Activated CD4-positive, alpha-beta memory T cell treated with anti-CD3 and anti-CD28 coated beads, Interleukin-2, amount 10 ng/mL, durations not matched to agents 7 days and 5 days (primary cell): ENCODE data around the gene AATK. TPM values are rescaled to one million over a fixed set of nuclear protein-coding genes. Genes with fewer than 3 reads are reported as not detected.

ENCODE experiments used
- CTCF ChIA-PET: fragments of 350-600 bp; sonication (Branson Sonifier 250); formaldehyde crosslinking; loops from one replicate; lab custom pipeline; 2021; ENCODE audit warnings: antibody characterized with exemption, inconsistent platforms; lab: Charles Lee
- POLR2A ChIA-PET: fragments of 350-600 bp; sonication (Branson Sonifier 250); formaldehyde crosslinking; loops from one replicate; lab custom pipeline; 2021; ENCODE audit warnings: antibody characterized with exemption; lab: Charles Lee
- DNase-seq: peaks from one replicate; pipeline ENCODE4 v3.0.0-alpha.2; 2020
- H3K27ac Mint-ChIP-seq: one replicate; pipeline ENCODE4 v1.8.0; 2021; ENCODE audit warnings: mild to moderate bottlenecking, mixed read lengths
- H3K27me3 Mint-ChIP-seq: one replicate; pipeline ENCODE4 v1.8.0; 2021; ENCODE audit warnings: mixed read lengths
- H3K36me3 Mint-ChIP-seq: one replicate; pipeline ENCODE4 v1.8.0; 2021; ENCODE audit warnings: low read depth, mixed read lengths
- H3K4me1 Mint-ChIP-seq: one replicate; pipeline ENCODE4 v1.8.0; 2021; ENCODE audit warnings: mixed read lengths
- H3K4me3 Mint-ChIP-seq: one replicate; pipeline ENCODE4 v1.8.0; 2021; ENCODE audit warnings: mild to moderate bottlenecking, mixed read lengths
- H3K9me3 Mint-ChIP-seq: one replicate; pipeline ENCODE4 v1.8.0; 2021; ENCODE audit warnings: mixed read lengths
- total RNA-seq, 2 experiments: library from RNA; stranded (reverse); gene quantifications; one replicate each; pipeline ENCODE4 v1.2.3, GENCODE V29; 2021

The AATK gene
- total RNA-seq, 2 experiments from 2014 or later: 1.1 to 1.8 TPM

DNA sequence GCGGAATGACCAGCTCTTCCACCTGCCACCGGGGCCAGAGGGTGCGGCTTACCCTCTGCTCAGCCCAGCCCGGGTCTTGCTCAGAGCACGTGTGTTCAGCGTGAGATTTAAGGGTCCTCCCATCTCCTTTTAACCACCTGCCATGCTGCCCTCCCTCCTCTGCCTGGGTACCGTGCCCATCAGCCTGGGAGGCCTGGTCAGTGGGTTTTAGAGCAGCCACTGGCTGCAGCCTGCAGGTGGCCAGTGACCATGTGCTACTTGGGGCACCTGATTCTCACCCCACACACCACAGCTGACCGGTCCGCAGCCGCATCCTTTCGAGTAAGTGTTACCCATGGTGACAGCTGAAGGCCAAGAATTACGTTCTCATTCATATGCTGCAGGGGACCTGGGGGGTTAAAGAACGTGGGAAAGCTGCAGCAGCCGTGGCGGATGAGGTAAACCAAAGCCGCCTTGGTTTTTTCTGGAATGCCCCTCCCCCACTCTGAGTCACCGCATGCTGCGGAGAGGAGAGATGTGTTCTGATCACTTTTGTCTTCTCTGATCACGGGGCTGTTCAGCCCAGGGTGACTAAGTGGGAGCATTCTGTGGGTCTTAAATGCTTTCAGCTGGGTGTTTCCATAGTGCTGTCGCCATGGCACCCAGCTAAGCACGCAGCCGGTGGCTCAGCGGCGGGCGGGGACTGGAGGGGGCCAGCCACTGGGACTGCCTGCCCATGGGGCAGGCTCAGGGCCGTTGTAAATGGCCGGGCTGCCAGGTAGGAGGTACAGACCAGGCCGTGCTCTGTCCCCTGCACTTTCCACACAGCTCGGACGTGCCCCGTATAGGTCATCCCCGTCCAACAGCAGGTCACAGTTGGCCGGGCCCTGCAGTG is 71.3 kb downstream of the AATK start:
- no peaks in the 10 kb centered on the region for H3K36me3 Mint-ChIP-seq

DNA sequence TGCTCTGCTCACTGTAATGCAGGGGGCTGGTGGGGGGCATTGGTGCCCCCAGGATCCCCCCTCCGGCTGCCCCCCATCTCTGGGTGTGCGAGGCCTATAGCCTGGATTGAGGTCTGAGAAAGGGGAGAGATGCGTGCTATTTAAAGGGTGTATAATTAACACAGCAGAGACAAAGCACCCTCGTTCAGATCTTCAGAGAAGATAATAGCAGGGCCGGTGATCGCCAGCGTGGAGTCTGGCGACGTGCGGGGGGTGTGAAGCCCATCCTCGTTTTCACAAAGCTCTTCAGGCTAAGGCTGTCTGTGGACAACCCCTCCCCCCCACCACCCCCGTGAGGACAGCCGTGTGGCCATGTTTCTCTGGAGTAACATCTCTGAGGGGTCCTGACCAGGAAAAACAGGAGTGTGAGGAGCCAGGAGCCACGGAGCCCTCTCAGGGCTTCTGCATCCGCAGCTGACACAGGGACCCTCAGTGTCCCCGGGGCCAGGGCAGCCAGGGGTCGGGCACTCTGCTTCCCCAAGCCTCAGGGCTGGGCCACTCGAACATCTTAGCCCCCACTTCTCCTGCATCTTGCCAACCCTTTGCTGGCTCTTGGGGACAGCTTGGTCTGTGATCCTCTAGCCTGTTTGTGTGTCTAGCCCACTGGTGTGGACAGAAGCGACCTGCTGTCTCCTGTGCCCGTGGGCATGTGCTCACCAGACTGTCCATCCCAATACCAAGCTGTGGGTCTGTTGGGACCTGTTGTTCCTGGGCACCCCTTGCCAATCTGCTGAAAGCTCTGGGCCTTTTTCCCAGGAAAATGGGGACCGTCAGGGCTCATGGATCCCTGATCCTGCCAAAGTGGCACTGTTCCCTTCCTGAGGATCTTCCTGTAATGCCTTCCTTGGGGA is 72.2 kb downstream of the AATK start:
- no peak for DNase-seq
- Mint-ChIP-seq H3K27me3 (peaks cover 17% of the 10 kb centered on the region), H3K4me3 (no peak overlapping the region), H3K27ac (peak overlapping the region; percentile 69), H3K4me1 (peaks cover 38% of the 10 kb centered on the region), H3K9me3 (no peaks in the 10 kb centered on the region), H3K36me3 (no peaks in the 10 kb centered on the region)
- CTCF ChIA-PET: interaction anchor here (1.2 to 1.5 kb wide), 2 partner anchors 105 to 667 kb away, joined by 6 read pairs; no protein-coding TSS in a partner anchor
- POLR2A ChIA-PET: interaction anchor here (0.6 to 1.6 kb wide), 7 partner anchors 8 to 776 kb away, joined by 3 to 7 read pairs (median 3); partner anchors contain the start of genes NDUFAF8 and TEPSIN

More for the DNA sequence above, 71.3 kb downstream of the AATK start:
- peak; percentile 95 for DNase-seq
- peaks cover 38% of the 10 kb centered on the region for H3K4me1 Mint-ChIP-seq
- peak overlapping the region; percentile 69 for H3K27ac Mint-ChIP-seq
- H3K27me3 Mint-ChIP-seq: peaks cover 18% of the 10 kb centered on the region
- peak overlapping the region; percentile 47 for H3K4me3 Mint-ChIP-seq
- no peaks in the 10 kb centered on the region for H3K9me3 Mint-ChIP-seq
- POLR2A ChIA-PET: interaction anchor here (0.5 to 1.7 kb wide), 13 partner anchors 9 to 833 kb away, joined by 3 to 7 read pairs (median 3); partner anchors contain the start of genes NDUFAF8 and TEPSIN
- CTCF ChIA-PET: interaction anchor here (1.2 to 1.8 kb wide), 3 partner anchors 71 to 668 kb away, joined by 6 to 8 read pairs (median 6); no protein-coding TSS in a partner anchor

DNA sequence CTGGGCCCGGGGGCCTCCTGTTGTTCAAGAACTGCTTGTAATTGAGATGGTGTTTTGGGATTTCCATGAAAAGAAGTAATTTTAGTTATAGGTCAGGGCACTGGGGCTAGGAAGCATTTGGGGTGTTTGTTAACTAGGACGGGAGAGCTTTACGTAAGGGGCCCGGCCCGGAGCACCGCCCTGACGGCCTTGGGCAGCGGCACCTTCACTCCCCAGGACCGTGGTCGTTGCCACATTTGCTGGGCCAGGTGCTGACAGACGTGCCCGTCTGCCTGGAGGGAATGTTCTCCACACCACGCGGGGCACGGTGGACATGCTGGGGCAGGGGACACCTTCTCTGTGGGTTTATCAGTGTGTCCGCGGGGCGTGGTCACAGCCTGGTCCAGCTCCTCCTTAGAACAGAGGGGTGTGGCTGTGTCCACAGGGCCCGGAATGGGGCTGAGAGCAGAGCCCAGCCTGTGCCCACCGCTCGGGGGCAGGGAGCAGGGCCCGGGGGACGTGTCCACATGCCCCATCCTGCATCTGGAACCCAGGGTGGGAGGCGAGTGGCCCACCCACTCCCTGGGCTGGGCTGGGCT is 73.4 kb downstream of the AATK start:
- ChIA-PET POLR2A (no interaction called here), CTCF (no interaction called here)
- Mint-ChIP-seq H3K27ac (no peak overlapping the region), H3K4me3 (no peak overlapping the region), H3K36me3 (no peaks in the 10 kb centered on the region), H3K4me1 (peaks cover 38% of the 10 kb centered on the region), H3K27me3 (peaks cover 17% of the 10 kb centered on the region), H3K9me3 (no peaks in the 10 kb centered on the region)
- no peak for DNase-seq

DNA sequence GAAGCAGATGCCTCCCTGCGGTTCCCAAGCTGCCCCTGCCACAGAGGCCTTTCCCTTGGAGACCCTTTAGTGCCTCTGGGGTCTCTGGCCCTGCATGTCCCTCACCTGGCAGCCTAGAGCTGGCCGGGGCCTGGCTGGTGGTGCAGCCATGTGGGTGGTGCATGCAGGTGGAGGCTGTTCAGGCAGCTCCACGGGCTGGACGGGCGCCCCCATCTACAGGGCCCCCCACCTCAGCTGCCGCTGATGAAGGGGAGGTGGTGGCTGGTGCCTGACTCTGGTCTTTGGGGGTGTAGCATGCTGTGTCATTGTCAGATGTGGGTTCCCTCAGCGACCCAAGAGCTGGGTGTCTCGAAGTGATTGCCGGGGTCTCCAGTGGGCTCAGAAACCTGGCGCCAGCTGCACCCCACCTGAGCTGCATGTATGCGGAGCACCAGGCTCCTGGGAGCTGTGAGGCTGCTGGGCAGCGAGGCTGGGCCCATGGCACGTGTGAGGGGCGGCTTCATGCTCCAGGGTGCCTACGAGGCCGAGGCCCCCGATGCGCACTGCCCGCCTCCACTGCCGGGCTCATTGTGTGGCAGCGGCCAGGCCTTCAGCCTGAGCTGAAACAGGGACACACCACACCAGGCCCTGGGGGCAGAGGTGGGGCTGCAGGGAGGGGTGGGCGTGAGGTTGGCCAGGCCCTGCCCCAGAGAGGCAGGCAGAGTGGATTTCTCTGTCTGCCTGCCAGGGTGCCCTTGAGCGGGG is 74.1 kb downstream of the AATK start:
- POLR2A ChIA-PET: interaction anchor here (0.9 kb wide), 1 partner anchor 13 kb away, joined by 3 read pairs; no protein-coding TSS in a partner anchor
- H3K9me3 Mint-ChIP-seq: no peaks in the 10 kb centered on the region
- no peaks in the 10 kb centered on the region for H3K36me3 Mint-ChIP-seq
- peaks cover 16% of the 10 kb centered on the region for H3K27me3 Mint-ChIP-seq
- CTCF ChIA-PET: interaction anchor here (1.0 kb wide), 1 partner anchor 10 kb away, joined by 3 read pairs; no protein-coding TSS in a partner anchor
- no peak overlapping the region for H3K27ac Mint-ChIP-seq
- no peak overlapping the region for H3K4me3 Mint-ChIP-seq
- no peak for DNase-seq
- peaks cover 40% of the 10 kb centered on the region for H3K4me1 Mint-ChIP-seq

DNA sequence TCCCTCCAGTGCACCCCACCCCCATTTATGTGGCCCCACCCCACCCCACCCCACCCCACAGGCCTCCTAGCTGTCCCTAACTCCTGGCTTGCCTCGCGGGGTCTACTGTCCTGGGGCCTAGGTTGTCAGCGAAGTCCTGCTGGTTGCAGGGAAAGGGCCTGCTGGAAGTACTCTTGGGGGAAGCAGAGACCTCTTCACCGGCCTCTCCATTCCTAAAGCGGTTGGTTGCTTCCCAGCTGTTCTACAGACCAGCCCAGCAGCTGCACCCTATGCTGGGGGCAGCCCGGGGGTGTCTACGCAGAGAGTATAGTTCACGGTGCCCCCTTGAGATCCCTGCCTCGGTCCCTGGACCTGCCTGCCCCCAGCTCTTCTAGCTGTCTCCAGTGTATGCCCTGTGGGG is 74.9 kb downstream of the AATK start:
- CTCF ChIA-PET: interaction anchor here (1.0 kb wide), 1 partner anchor 11 kb away, joined by 3 read pairs; no protein-coding TSS in a partner anchor
- H3K27me3 Mint-ChIP-seq: peaks cover 12% of the 10 kb centered on the region
- H3K4me1 Mint-ChIP-seq: peaks cover 35% of the 10 kb centered on the region
- DNase-seq: no peak
- H3K4me3 Mint-ChIP-seq: no peak overlapping the region
- H3K27ac Mint-ChIP-seq: no peak overlapping the region
- H3K36me3 Mint-ChIP-seq: no peaks in the 10 kb centered on the region
- POLR2A ChIA-PET: interaction anchor here (0.9 kb wide), 1 partner anchor 12 kb away, joined by 3 read pairs; no protein-coding TSS in a partner anchor
- no peaks in the 10 kb centered on the region for H3K9me3 Mint-ChIP-seq

DNA sequence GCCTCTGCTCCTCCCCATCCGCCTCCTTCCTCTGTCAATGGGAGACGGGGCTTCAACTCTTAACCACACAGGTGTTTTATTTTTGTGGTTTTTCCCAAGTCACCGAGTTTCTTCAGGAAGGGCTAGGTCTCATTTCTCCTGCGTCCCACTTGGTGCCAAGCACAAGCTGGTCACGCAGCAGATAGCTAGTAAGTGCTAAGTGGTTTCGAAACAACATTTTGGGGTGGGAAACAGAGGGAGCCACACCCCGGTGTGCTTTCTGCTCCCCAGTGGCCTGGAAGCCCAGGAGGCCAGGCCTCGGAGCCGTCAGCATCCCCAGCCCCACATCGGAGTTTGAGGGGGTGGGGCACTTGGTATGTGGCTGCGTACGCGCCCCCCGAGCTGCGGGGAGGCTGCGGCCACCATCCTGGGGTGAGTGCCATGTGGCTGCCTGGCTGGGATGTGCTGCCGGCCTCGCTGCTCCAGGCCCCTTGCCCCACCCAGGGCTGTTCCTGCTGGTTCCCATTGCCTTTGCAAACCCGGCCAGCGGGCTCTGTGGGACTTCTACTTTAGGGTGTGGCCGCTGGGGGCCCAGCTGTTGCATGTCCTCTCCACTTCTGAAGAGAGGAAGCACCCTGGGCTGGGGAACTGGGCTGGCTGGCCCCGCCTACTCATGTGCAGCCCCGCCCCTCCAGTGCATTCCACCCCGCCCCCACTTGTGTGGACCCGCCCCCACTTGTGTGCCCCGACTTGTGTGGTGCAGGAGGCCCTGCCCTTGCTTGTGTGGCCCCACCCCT is 75.5 kb downstream of the AATK start:
- Mint-ChIP-seq H3K9me3 (no peaks in the 10 kb centered on the region), H3K27me3 (peaks cover 12% of the 10 kb centered on the region), H3K36me3 (no peaks in the 10 kb centered on the region), H3K4me1 (peaks cover 29% of the 10 kb centered on the region), H3K27ac (no peak overlapping the region), H3K4me3 (no peak overlapping the region)
- CTCF ChIA-PET: no interaction called here
- POLR2A ChIA-PET: no interaction called here
- peak; percentile 56 for DNase-seq

DNA sequence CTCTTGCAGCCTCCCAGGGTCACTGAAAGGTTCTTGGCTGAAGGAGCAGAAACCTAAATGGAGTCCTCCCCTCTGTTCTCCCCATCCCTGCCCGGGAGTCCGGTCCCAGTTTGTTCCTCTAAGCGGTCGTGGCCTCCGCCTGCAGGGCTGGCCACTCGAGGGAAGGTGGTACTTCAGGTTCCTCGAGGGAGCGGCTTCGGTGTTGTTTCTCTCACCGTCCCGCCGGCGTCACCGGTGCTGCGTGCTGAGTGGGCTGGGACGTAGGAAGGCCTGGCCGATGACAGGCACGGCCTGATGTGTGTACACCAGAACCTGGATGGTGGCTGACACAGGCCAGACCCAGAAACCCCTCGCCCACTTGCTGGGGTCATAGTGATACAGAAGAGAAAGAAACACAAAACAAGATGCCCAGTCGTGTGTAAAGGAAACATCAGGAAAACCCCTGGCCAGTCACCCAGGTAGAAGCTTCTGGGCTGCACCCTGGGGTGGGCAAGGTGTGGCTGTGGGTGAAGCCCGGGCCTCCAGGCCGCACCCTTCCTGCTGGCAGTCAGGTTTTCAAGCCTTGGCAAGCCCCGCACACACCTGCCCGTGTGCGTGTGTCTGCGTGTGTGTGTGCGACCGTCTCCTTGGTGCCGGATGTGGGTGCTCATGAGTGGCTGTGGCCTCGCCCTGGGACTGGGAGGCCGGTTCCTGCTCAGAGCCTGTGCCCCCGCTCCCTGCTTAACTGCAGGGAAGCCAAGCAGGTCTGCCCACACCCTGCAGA is 79.1 kb downstream of the AATK start:
- peak; percentile 34 for DNase-seq
- no peaks in the 10 kb centered on the region for H3K27me3 Mint-ChIP-seq
- no peaks in the 10 kb centered on the region for H3K36me3 Mint-ChIP-seq
- H3K4me3 Mint-ChIP-seq: no peak overlapping the region
- ChIA-PET POLR2A (no interaction called here), CTCF (no interaction called here)
- peaks cover 8% of the 10 kb centered on the region for H3K4me1 Mint-ChIP-seq
- H3K9me3 Mint-ChIP-seq: no peaks in the 10 kb centered on the region
- peak overlapping the region; percentile 29 for H3K27ac Mint-ChIP-seq

DNA sequence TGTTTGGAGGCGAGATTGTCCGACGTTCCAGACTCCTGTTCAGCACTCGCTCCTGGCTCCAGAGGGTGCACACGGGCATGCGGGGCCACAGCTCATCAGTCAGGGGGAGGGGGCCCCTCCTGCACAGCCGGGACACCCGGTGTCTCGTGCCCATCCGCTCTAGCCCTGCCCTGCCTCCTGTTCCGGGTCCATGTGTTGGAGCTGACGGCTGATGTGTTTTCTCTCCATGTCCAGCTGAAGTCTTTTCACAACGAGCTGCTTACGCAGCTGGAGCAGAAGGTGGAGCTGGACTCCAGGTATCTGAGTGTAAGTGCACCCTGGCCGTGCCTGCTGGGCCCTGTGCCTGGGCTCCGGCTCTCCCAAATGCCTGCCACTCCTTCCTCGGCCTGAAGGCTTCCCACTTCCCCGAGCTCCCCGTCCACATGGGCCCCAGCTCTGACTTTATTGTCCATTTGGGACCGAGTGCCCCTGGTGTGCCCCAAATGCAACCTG is 80.6 kb downstream of the AATK start:
- ChIA-PET CTCF (no interaction called here), POLR2A (interaction anchor here (1.4 kb wide), 1 partner anchor 9 kb away, joined by 5 read pairs; no protein-coding TSS in a partner anchor)
- no peak for DNase-seq
- Mint-ChIP-seq H3K36me3 (no peaks in the 10 kb centered on the region), H3K4me3 (no peak overlapping the region), H3K27ac (no peak overlapping the region), H3K27me3 (no peaks in the 10 kb centered on the region), H3K9me3 (no peaks in the 10 kb centered on the region), H3K4me1 (peaks cover 6% of the 10 kb centered on the region)

DNA sequence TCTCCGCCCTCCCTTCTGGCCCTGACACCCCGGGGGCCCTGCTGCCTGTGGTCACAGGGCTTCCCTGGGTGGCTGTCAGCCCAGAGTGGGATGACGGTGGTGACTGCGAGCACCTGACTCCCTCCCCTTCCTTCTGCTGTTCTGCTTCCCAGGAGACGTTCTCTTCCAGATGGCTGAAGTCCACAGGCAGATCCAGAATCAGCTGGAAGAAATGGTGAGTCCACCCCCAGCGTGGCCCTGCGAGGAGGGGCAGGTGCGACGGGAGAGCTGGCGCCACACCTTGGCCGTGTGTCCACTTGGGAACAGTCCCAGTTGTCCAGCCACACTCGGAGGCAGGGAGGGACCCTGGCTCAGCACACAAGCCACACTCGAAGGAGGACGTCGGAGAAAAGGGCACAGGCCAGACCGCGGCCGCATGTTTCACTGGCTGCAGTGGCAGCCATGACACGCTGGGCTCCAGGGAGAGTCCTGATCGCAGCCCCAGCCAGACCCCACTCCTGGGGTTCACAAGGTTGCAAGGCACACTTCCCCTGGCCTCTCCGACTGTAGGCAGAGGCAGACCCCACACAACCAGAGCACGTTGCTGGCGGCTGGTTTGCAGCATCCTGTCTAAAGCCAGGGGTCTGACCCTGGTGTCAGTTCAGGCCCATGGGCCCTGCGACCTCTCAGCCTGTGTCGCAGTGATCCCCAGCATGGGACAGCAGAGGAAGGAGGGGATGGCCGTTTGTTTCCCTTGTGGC is 81.2 kb downstream of the AATK start:
- Mint-ChIP-seq H3K4me3 (no peak overlapping the region), H3K27ac (no peak overlapping the region), H3K36me3 (no peaks in the 10 kb centered on the region), H3K27me3 (no peaks in the 10 kb centered on the region), H3K9me3 (no peaks in the 10 kb centered on the region), H3K4me1 (peaks cover 6% of the 10 kb centered on the region)
- ChIA-PET POLR2A (interaction anchor here (1.4 kb wide), 1 partner anchor 10 kb away, joined by 5 read pairs; no protein-coding TSS in a partner anchor), CTCF (no interaction called here)
- no peak for DNase-seq

DNA sequence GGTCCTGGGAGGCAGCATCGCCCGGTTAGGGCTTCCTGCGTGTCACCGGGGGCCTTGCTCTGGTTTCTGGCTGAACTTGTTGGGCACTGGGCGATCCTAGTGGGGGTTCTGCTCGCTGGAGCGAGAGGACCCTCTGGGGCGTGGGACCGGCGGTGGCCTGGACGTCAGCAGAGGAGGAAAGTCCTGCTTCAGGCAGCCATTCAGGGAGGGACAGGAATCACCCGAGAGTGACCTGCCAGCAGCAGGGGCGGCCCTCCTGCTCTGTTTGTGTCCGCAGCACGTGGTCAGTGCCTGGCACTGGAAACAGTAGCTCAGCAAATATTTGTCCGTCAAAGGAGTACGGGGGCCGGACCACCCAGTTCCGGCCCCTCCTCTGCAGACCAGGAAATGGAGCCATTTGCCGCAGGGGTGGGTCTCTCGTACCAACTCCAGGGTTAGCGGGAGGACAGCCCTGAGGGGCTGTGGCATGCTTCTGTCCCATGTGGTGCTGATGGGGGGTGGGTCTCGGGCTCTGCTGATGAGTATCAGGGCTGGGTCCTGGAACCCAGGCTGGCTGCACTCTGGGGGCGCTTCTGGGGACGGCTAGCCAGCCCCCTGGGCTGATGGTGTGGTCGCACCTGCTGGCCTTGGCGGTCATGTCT is 82.8 kb downstream of the AATK start:
- ChIA-PET CTCF (no interaction called here), POLR2A (no interaction called here)
- no peaks in the 10 kb centered on the region for H3K36me3 Mint-ChIP-seq
- peaks cover 6% of the 10 kb centered on the region for H3K4me1 Mint-ChIP-seq
- DNase-seq: no peak
- no peak overlapping the region for H3K4me3 Mint-ChIP-seq
- H3K27ac Mint-ChIP-seq: no peak overlapping the region
- H3K9me3 Mint-ChIP-seq: no peaks in the 10 kb centered on the region
- H3K27me3 Mint-ChIP-seq: no peaks in the 10 kb centered on the region
